ENCODE results near the gene NKX2-2.

GRCh38 chr20:21516861-21517565 is 3.1 kb upstream of the NKX2-2 start:
- no peak for TF ChIP-seq CTCF (IDR thresholded peaks at IDR 0.05)
- TF ChIP-seq POLR2A (IDR thresholded peaks at IDR 0.05) = no peak
